GM20431 (cell line): Measurements from ENCODE around the gene IFITM10.

Source experiments
- in situ Hi-C: fragments of 300-500 bp; cut with MseI, MboI; formaldehyde crosslinking; loops from one replicate; pipeline ENCODE4 v1.15.0; 2020; ENCODE audit warnings: low sequenced_read_pairs; ENCODE audit not compliant: unreplicated experiment

The IFITM10 gene

DNA sequence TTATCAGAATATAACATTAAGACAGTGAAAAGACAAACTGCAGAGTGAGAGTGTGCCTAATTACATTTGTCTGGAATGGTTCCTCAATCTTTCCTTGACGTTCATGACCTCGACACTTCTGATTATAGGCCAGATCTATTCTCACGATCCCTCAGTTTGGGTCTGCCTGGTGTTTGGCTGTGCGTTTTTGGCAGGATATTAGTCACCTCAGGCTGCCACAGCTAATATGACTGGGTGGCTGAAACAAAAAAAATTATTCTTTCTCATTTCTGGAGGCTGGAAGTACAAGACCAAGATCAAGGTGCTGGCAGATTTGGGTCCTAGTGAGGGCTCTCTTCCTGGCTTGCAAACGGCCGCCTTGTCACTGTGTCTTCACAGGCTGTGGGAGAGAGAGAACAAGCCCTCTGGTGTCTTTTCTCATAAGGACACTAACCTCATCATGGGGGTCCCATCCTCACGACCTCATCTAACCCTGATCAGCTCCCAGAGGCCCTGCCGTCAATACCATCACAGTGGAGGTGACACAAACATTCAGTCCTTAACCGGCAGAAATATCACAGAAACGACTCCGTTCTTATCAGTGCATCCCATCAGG, 23.2 kb downstream of the IFITM10 start:
- in situ Hi-C loops: no loop called here

DNA sequence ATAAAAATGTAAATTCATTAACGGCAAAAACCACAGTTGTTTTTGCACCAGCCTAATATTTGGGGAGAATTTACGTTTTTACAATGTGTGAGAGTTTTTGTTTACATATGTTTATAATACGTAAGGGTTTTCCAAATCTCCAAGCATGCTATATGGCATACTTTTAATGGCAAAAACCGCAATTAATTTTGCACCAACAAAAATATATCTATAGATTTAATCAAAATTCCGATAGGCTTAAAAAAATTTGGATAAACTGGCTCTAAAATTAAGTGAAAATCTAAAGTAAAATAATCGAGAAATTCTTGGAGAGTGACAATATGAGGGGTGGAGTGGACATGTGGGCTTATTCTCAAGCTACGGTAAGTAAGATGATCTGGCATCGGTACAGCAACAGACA, 30.6 kb downstream of the IFITM10 start:
- in situ Hi-C loops: no loop called here

DNA sequence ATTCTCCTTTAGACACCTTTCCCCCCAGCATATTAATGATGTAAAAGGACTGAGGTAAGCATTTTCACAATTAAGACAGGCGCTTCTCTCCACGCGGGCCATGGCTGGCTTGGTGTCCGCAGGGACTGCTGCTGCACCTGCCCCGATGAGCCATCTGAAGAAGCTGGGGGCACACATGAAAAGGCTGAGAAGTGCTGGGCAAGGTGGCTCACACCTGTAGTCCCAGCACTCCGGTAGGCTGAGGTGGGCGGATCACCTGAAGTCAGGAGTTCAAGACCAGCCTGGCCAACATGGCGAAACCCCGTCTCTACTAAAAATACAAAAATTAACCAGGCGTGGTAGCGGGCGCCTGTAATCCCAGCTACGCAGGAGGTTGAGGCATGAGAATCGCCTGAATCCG, 32.1 kb downstream of the IFITM10 start:
- in situ Hi-C loops: no loop called here

DNA sequence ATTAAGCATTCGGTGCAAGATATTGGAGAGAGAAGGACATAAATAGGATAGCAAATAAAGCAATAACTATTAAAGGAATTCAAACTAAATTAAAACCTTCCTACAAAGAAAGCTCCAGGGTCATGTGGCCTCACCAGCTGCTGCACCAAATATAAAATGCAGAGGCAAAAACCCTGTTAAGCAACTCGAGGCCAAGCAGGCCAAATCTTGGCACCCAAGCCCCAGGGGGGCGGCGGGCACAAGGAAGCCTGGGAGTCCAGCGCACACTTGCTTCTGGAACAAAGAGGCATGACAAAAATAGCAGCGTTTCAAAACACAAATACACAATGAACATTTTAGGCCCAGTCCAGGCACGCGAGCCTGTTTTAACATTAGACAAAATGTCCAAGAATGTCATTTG, 32.6 kb downstream of the IFITM10 start:
- in situ Hi-C loops: no loop called here

DNA sequence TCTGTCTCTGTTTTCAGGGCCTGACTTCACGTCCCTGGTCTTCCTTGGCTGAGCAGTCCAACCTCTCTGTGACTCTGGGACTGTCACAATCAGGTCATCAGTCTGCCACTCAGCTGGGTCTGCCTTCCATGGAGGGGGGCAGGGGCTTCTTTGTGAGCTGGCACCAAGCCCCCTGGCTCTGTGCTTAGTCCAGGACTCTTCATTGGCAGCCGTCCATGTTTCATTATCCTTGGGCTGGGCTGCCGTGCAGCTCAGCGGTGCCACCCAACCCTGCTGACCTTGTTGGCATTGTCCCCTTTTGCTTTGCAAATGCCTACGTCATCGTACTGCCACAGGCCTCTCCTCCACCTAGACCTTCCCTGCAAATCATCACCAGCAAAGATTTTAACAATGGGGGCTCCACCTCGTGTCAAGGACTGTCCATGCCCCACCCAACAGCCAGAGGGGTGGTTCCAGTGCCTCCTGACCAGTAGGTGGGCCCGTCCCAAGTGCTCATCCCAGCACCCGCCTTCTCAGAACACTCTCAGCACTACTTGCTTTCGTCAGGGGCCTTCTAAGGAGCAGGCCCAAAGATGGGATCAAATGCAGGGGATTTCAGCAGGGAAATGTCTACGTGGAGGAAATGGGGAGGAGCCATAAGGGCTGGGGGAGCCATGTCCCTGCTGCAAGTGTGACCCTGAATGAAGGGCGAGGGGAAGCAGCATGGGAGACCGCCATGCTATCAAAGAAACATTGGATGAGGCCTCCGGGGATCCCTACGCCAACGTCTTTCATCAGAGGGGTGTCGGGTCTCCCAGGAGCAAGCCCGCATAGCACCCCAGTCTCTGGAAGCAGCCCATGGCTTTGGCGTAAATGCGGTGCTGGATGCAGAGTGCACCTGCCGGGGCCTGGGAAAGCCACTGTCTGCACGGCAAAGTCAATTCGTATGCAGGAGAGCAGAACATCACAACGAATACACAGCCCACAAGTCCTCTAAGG, 35.2 kb downstream of the IFITM10 start:
- in situ Hi-C loops: no loop called here

DNA sequence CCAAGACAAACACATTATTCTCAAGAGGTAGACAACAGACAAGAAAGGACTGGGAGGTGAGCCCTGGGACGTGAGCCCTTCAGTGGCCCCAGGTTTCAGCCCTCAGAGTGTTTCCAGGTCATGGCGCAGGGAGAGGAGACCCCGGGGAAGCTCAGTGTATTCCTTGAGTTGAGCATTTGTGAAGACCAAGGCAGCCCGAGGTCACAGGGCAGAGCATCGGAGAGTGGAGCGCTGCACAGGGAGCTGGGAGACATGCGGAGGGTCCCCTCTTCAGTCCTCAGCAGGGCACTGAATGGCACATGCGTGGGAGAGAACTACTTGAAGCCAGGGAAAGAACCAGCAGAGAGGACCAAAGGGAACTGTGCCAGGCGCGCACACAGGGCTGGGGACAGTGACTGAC, 41.7 kb downstream of the IFITM10 start:
- in situ Hi-C loops: no loop called here

DNA sequence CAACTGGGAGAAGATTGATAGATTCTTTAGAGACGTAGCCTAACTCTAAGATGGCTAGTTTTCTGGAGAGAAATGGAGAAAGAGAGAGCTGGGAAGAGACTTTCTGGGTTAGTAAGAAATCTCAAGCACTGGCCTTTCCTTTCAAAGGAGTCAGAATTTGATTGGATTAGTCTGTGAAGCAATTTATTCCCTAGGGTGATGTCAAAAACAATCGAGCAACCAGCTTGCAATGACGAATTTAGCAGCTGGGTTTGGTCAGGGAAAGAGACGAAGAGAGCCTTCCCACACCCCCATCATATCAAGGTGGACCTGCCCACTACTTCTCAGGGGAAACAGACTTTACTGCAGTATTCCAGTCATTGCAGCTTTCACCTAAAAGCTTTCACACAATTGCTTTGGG, 42.6 kb downstream of the IFITM10 start:
- in situ Hi-C loops: no loop called here

DNA sequence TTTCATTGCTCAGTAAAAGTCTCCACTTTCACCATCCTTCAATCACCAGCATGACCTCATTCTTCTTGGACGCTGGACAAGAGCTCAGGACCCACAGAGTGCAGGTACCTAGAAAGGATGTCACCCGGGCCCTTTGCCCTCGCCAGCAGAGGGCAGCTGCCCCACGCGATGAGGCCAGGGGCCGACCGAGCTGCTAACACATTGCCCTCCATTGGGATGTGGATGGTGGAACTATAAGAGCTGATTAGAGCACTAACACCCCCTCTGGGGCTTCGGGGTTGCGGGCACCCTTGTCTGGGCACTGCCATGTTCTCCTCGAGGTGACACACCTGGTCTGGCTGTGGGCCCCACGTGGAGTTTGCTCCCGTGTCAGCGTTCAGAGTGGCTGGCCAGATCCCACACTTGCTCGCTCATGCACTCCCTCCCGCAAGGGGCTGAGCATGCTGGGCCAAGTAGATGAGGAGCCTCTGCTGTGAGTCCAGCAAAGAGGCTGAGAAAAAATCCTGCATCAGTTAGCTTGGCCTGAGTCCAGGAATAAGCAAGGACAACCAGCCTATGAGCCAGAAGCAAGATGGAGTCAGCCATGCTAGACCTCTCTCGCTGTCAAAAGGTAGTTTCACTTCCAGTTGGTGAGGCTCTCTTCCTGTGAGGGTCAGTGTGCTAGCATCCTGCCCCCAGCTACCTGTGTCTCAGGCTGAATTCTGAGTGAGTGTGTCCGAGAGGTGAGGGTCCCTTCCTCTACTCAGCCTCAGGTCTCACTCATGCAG, 43.6 kb downstream of the IFITM10 start:
- in situ Hi-C loops: no loop called here

DNA sequence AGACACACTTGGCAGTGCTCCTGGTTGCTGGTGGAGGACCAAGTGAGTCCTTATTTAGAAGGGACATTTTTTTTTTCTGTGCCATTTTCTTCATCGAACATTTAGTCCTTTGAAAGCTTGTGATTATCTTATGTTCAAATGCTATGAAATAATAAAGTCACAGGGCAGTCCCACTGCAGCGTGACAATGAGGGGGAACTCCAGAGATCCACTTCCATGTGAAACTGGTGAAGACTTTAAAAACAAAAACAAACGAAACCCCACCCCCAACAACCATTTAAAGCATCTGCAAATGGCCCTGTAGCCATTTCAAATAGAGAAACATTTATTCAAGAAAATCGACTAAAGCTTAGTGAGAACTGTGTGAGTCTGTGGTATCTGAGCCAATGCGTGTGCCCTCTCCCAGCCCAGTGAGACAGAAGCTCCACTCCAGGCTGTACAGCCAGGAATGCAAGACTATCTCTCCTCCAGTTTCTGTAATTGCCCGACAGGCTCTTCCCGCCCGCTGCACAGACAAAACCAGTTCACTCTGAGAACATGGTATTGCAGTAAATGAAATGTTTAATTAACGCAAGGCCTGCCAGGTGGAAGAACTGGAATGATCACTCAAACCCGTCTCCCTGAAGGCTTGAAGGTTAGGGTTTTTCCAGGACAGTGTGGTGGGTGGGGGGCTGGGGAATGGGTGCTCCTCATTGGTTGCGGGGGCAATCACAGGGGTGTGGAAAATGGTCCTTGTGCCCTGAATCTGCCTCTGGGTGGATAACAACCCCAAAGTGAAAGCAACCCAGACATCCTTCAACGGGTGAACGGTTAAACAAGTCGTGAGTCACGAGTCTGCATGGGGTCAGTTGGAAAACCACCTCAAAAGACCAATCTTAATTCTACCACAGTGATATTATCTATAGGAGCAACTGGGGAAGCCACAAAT, 45.0 kb downstream of the IFITM10 start:
- in situ Hi-C loops: no loop called here

DNA sequence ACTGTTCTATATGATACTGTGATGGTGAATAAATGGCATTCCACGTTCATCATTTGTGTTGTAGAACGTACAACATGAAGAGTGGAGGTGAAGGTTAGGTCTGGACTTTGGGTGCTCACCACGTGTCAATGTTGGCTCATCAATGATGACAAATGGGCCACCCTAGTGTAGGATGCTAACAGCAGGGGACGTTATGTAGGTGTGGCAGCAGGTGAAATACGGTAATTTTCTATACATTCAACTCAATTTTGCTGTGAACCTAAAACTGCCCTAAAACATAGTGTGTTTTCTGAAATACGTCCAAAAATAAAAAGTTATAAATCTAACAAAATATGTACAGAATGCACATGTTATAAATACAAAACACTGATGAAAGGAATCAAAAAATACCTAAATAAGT, 47.2 kb downstream of the IFITM10 start:
- in situ Hi-C loops: no loop called here

DNA sequence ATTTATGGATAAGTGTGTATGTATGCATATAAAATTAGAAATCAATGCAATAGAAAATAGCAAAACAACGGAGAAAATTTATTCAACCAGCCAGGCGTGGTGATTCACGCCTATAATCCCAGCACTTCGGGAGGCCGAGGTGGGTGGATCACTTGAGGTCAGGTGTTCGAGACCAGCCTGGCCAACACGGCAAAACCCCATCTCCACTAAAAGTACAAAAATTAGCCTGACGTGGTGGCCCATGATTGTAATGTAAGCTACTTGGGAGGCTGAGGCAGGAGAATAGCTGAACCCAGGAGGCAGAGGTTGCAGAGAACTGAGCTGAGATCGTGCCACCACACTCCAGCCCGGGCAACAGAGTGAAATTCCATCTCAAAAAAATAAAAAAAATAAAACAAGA, 47.9 kb downstream of the IFITM10 start:
- in situ Hi-C loops: no loop called here

DNA sequence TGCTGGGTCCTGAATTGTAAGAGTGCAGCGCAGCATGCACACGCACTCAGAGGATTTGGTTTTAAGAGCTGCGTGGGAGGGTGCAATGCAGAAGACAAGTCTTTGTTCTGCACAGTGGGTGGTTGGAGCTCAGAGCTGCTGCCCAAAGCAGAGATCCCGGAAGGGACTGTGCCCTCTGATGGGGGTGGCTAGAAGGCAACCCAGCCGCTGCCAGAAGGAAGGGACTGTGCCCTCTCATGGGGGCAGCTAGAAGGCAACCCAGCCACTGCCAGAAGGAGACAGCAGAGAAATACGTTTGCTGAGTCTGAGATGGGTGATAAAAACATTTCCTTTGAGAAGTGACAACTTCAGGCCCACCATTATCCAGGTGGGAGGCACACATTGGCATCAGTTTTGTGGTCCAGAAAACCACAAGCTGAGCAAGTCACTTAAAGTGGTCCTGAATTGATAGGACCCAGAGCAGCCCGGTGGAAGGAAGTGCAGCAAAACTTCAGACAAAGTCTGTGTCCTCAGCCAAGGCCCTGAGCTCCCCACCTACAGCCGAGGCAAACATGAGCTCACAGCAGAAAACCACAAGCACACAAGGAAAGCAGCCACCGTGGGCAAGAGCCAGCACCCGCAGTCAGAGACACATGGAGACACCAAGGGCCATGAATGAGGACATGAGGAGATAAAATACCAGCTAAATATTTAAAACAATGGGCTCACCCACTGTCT, 49.1 kb downstream of the IFITM10 start:
- in situ Hi-C loops: no loop called here

DNA sequence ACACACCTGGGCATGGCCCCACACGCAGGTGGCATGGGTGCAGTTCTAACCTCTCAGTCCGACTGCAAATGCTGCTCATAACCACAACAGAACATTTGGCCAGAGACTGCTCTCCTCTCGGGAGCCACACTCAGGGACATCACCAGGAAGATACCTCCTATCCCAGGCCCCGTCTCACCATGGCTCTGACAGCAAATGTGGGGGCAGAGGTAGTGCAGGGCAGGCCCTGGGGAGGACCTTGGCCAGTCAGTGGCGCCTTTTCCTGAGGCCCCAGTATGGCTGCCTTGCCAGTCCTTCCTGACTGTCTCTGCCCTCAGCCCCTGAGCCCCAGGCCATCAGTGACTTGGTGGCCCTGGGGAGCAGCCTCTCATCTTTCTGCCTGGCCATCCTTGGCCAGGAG, 50.6 kb downstream of the IFITM10 start:
- in situ Hi-C loops: loop anchor here (10.0 to 25.0 kb wide), 2 partner anchors 115 to 463 kb away; partner anchors contain the start of genes INS and TH

DNA sequence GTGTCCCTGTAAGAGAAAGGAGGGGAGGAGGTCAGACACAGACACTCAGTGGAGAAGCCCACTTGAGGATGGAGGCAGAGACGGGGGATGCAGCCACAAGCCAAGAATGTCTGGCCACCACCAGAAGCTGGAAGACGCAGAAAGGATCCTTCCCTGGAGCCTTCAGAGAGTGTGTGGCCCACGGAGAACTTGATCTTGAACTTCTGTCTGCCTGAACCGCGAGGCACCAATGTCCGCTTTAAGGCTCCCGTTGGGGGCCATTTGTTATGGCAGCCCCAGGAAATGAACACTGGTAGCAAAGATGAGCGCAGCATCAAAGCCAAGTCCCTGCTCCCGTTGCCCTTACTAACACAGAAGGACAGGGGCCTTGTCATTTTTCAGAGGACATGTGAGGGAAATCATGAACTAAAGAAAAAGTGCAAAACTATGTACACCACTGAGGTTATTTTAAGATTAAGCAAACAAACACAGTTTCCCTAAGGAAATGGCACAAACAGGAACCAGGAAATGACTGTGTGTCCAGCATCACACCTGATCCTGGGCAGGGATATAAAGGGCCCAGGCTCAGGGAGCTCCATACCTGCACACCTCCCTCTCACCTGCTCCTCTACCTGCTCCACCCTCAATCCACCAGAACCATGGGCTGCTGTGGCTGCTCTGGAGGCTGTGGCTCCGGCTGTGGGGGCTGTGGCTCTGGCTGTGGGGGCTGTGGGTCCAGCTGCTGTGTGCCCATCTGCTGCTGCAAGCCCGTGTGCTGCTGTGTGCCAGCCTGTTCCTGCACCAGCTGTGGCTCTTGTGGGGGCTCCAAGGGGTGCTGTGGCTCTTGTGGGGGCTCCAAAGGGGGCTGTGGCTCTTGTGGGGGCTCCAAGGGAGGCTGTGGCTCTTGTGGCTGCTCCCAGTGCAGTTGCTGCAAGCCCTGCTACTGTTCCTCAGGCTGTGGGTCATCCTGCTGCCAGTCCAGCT, 53.5 kb downstream of the IFITM10 start, which contains the start of gene KRTAP5-6:
Gene KRTAP5-6 (plus strand): TSS at position 588 of the 963 bp plus-strand sequence. CDS start 51 bp downstream, at position 639.
- in situ Hi-C loops: loop anchor here (10.0 to 25.0 kb wide), 2 partner anchors 118 to 465 kb away; partner anchors contain the start of genes INS and TH

DNA sequence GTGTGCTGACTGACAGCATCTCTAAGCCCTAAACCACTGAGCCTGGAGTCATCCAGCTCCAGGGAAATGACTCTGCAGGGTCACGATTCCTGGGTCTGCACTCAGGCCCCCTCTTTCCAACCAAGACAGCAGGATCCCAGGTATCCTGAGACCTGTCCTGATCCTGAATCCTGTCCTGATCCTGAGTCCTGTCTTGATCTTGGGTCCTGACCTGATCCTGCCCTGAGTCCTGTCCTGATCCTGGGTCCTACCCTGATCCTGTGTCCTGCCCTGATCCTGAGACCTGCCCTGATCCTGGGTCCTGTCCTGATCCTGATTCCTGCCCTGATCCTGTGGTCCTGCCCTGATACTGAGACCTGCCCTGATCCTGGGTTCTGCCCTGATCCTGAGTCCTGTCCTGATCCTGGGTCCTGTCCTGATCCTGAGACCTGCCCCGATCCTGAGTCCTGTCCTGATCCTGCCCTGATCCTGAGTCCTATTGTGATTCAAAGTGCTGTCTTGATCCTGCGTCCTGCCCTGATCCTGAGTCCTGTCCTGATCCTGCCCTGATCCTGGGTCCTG, 54.8 kb downstream of the IFITM10 start:
- in situ Hi-C loops: loop anchor here (10.0 to 25.0 kb wide), 2 partner anchors 119 to 467 kb away; partner anchors contain the start of genes INS and TH

DNA sequence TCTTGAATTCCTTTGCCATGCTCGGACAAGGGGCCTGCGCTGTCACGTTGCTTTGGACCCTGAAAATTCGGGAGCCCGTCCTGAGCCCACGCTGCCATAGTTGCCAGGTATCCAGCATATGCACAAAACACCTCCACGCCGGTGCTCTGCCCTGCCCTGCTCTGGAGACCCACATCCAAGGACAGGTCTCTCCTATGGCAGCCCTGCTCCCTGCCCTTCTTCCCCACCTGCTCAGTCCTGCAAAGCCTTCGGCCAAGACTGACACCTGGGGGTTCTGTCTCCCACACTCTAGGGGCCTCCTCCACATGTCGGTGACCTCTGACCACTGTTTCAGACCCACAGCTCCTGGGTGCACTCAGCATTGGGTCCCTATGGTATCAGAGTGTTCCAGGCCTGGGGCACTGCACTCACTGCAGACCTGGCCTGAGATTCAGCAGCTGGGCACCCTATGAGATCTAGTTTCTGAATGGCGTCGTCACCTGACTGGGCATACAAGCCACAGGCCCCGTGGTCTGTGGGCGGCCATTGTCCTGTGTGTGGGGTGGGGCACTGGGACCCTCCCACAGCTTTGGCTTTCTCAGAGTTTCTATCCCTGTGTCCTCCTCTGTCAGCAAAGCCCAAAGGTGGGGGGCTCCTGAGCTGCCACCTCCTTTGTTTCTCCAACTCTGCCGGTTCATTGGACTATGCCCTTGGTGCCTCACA, 55.4 kb downstream of the IFITM10 start:
- in situ Hi-C loops: loop anchor here (10.0 to 25.0 kb wide), 2 partner anchors 120 to 467 kb away; partner anchors contain the start of genes INS and TH
